Progenitor cell of endocrine pancreas (in vitro differentiated cells): ENCODE measurements around the gene CNTNAP5. TPM values are rescaled to one million over a fixed set of nuclear protein-coding genes. Genes with fewer than 3 reads are reported as not detected.

Experiments
- DNase-seq: peaks from one replicate; pipeline ENCODE4 v3.0.0; 2021; ENCODE audit warnings: low spot score; ENCODE audit not compliant: unreplicated experiment
- H3K27ac Mint-ChIP-seq: 2 replicates; pipeline ENCODE4 v1.8.0; 2021; ENCODE audit warnings: mild to moderate bottlenecking, moderate library complexity, mixed read lengths
- H3K27me3 Mint-ChIP-seq: 2 replicates; pipeline ENCODE4 v1.8.0; 2021; ENCODE audit warnings: mixed read lengths
- H3K36me3 Mint-ChIP-seq: 2 replicates; pipeline ENCODE4 v1.8.0; 2022; ENCODE audit warnings: mixed read lengths; ENCODE audit not compliant: insufficient read depth
- H3K4me1 Mint-ChIP-seq: 2 replicates; pipeline ENCODE4 v1.8.0; 2021; ENCODE audit warnings: low read depth, mixed read lengths
- H3K4me3 Mint-ChIP-seq: 2 replicates; pipeline ENCODE4 v1.8.0; 2021; ENCODE audit warnings: low read depth, mild to moderate bottlenecking, moderate library complexity, mixed read lengths
- H3K9me3 Mint-ChIP-seq: 2 replicates; pipeline ENCODE4 v1.8.0; 2021; ENCODE audit warnings: low read depth, mixed read lengths
- CTCF ChIP-seq: fragments of 200-600 bp; sonication (generic); IDR thresholded peaks from one replicate; pipeline ENCODE4 v1.5.0; 2021; ENCODE audit warnings: antibody characterized with exemption, mild to moderate bottlenecking; ENCODE audit not compliant: unreplicated experiment
- total RNA-seq: library from RNA; stranded (reverse); gene quantifications from 2 replicates; pipeline ENCODE4 v1.2.1, GENCODE V29; 2021

The CNTNAP5 gene
- total RNA-seq, 1 donor from 2014 or later, result 5.3 TPM

DNA sequence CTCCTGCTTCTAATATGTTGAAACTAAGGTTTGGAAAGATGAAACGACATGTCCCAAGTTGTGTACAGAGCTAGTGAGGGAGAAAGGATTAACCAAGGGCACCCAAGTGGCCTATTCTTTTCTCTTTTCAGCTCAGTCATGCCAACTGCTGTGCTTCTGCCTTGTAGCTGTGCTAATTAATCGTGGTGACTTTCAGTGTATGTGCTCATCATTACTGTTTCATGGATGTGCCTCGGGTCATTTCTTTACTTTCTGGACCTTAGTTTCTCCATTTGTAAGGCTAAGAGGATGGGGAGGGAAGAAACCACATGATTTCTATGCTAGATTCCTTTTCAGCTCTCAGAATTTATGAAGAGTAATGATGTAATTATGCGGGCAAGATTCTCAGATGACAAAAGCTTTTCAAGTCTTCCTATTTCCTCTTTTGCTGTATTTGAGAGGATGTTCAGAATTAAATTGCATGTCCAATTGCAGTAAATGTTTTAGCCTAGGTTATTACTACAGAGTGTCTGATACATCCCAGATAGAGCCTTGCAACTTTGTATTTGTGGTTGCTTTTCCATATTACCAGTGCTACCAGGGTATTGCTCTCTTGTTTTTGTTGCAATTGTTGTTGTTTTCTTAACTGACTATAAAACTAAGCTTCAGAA, 621.2 kb downstream of the CNTNAP5 start:
- DNase-seq, result no peak
- no peaks in the 10 kb centered on the region for H3K4me1 Mint-ChIP-seq
- H3K9me3 Mint-ChIP-seq, result peaks cover 11% of the 10 kb centered on the region
- H3K36me3 Mint-ChIP-seq, result peaks cover 3% of the 10 kb centered on the region
- H3K27me3 Mint-ChIP-seq, result no peaks in the 10 kb centered on the region
- H3K27ac Mint-ChIP-seq, result no peak overlapping the region
- H3K4me3 Mint-ChIP-seq, result no peak overlapping the region
- no peak for TF ChIP-seq CTCF

DNA sequence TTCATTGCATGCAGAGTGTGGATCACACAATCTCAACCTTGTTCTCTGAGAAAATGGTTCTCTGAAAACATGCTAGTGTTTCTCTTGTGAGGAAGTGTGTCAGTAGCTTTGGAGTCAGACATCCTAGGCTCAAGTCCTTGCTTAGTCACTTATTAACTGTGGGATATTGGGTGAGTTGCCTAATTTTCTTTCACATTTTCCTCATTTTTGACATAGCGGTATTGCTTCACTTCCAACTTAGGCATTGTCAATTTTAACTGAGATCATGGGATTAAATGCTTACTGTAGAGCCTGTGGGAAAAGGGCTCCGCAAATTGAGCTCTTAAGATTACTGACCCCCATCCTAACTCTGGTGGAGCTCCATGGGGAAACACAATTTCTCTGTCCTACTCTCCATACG, 622.2 kb downstream of the CNTNAP5 start:
- H3K27ac Mint-ChIP-seq, result no peak overlapping the region
- DNase-seq, result no peak
- TF ChIP-seq CTCF, result no peak
- peaks cover 3% of the 10 kb centered on the region for H3K36me3 Mint-ChIP-seq
- no peaks in the 10 kb centered on the region for H3K27me3 Mint-ChIP-seq
- no peak overlapping the region for H3K4me3 Mint-ChIP-seq
- peaks cover 11% of the 10 kb centered on the region for H3K9me3 Mint-ChIP-seq
- H3K4me1 Mint-ChIP-seq, result no peaks in the 10 kb centered on the region

DNA sequence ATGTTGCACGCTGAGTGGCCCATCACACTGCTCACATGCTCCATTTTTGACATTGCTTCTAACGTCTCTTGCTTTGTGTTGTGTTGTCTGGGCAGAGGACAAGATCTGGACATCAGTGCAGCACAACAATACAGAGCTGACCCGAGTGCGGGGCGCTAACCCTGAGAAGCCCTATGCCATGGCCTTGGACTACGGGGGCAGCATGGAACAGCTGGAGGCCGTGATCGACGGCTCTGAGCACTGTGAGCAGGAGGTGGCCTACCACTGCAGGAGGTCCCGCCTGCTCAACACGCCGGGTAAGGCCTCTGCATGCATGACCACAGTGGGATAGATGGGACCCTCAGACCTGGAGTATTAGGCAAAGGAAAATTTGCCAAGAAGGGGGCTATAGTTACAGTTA, 622.6 kb downstream of the CNTNAP5 start:
- no peak overlapping the region for H3K27ac Mint-ChIP-seq
- no peak overlapping the region for H3K4me3 Mint-ChIP-seq
- peaks cover 3% of the 10 kb centered on the region for H3K36me3 Mint-ChIP-seq
- H3K27me3 Mint-ChIP-seq, result no peaks in the 10 kb centered on the region
- H3K4me1 Mint-ChIP-seq, result no peaks in the 10 kb centered on the region
- no peak for DNase-seq
- TF ChIP-seq CTCF, result no peak
- H3K9me3 Mint-ChIP-seq, result peaks cover 11% of the 10 kb centered on the region

- DNase-seq, result no peak
- no peak for TF ChIP-seq CTCF
- Mint-ChIP-seq H3K36me3 (peaks cover 3% of the 10 kb centered on the region), H3K27me3 (no peaks in the 10 kb centered on the region), H3K9me3 (peaks cover 11% of the 10 kb centered on the region), H3K27ac (no peak overlapping the region), H3K4me1 (no peaks in the 10 kb centered on the region), H3K4me3 (no peak overlapping the region)
These were observed 623.9 kb downstream of the CNTNAP5 start for GRCh38 chr2:124649001-124649400.

DNA sequence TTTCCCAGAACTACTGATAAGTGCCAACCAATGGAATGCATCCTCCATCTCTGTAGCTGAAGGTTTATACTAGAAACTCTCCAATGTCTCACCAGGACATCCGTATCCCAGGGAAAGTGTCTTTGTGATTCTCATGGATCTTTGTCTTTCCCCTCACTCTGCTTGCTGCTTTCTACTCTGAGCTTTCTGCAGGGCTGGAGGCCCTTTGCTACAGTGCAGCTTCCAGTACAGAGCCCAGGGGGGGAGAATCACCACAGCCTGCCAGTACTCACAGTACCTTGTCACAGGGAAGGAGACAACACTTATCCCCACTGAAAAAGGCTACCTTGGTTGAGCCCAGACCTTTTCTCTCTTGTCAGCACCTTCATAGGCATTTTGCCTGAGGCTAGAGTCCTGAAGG, 627.0 kb downstream of the CNTNAP5 start:
- no peak for DNase-seq
- Mint-ChIP-seq H3K4me1 (no peaks in the 10 kb centered on the region), H3K9me3 (peaks cover 13% of the 10 kb centered on the region), H3K36me3 (peaks cover 3% of the 10 kb centered on the region), H3K4me3 (no peak overlapping the region), H3K27me3 (no peaks in the 10 kb centered on the region), H3K27ac (no peak overlapping the region)
- no peak for TF ChIP-seq CTCF
